Endothelial cell of umbilical vein (primary cell): ENCODE data around the gene CYP39A1. TPM values are rescaled to one million over a fixed set of nuclear protein-coding genes. Genes with fewer than 3 reads are reported as not detected.

Experiments used
- BruUV-seq: library from RNA; stranded (reverse); fragments of 400-500 nt; replicated peaks from 2 replicates; lab custom pipeline; 2021; lab: Mats Ljungman, UMichigan
- CTCF ChIA-PET: fragments of 300-600, 350-600 bp; sonication (Branson Sonifier 250); formaldehyde crosslinking; loops from one replicate; lab custom pipeline; 2021; ENCODE audit warnings: antibody characterized with exemption, inconsistent platforms; lab: Charles Lee
- POLR2A ChIA-PET: fragments of 300-600, 350-600 bp; sonication (Branson Sonifier 250); formaldehyde crosslinking; loops from one replicate; lab custom pipeline; 2021; ENCODE audit warnings: antibody characterized with exemption, inconsistent platforms; lab: Charles Lee
- DNase-seq: peaks from one replicate; pipeline ENCODE4 v3.0.0-alpha.2; 2011; ENCODE audit warnings: low read depth, low spot score
- FAIRE-seq: peaks from 2 replicates; lab custom pipeline; 2011; peaks lifted over from hg19 to GRCh38; lab: Jason Lieb, UNC
- H2AFZ ChIP-seq: 2 replicates; pipeline ENCODE4 v1.6.0; 2012; ENCODE audit warnings: low read depth, low read length, control low read depth, inconsistent platforms
- H3K27ac ChIP-seq: 2 replicates; pipeline ENCODE4 v1.5.1; 2011; ENCODE audit warnings: low read depth, mild to moderate bottlenecking, control low read depth, low read length, moderate library complexity; ENCODE audit not compliant: insufficient read depth
- H3K27me3 ChIP-seq, 2 experiments: 2 replicates each; pipeline versions ENCODE4 v1.6.0 to v1.6.1; 2011; ENCODE audit warnings: low read length in 2 of 2, mixed read lengths in 1 of 2; ENCODE audit not compliant: control insufficient read depth in 2 of 2, insufficient read depth in 2 of 2
- H3K36me3 ChIP-seq, 2 experiments: 2 replicates in 1 of 2; 3 replicates in 1 of 2; pipeline ENCODE4 v1.5.1; 2011; ENCODE audit warnings: low read length in 2 of 2, mild to moderate bottlenecking in 1 of 2, moderate library complexity in 1 of 2; ENCODE audit not compliant: control insufficient read depth in 2 of 2, insufficient read depth in 2 of 2; ENCODE audit errors: extremely low read depth in 1 of 2
- H3K4me1 ChIP-seq: 3 replicates; pipeline ENCODE4 v1.5.1; 2011; ENCODE audit warnings: mild to moderate bottlenecking, low read length; ENCODE audit not compliant: control insufficient read depth, insufficient read depth; ENCODE audit errors: extremely low read depth
- H3K4me2 ChIP-seq: 2 replicates; pipeline ENCODE4 v1.6.1; 2011; ENCODE audit warnings: low read length, control low read depth, mixed read lengths; ENCODE audit not compliant: insufficient read depth
- H3K4me3 ChIP-seq, 3 experiments: fragments of 200-600 bp in 1 of 3; sonication (generic), shearing (Covaris generic) in 1 of 3; replicated peaks in 1 of 3; 2 replicates each; pipeline ENCODE4 v1.5.1; 2011 to 2016; ENCODE audit warnings: control low read depth in 3 of 3, low read length in 3 of 3, mild to moderate bottlenecking in 2 of 3, inconsistent platforms in 1 of 3, low read depth in 1 of 3, moderate library complexity in 1 of 3; ENCODE audit not compliant: insufficient read depth in 1 of 3
- H3K79me2 ChIP-seq: 2 replicates; pipeline ENCODE4 v1.6.0; 2012; ENCODE audit warnings: low read length, inconsistent platforms; ENCODE audit not compliant: control insufficient read depth, insufficient read depth
- H3K9ac ChIP-seq: replicated peaks from 2 replicates; pipeline ENCODE3; 2011; ENCODE audit warnings: low read length, control low read depth; ENCODE audit not compliant: insufficient read depth; ENCODE audit errors: extremely low read depth
- H3K9me1 ChIP-seq: replicated peaks from 3 replicates; pipeline ENCODE4 v1.6.0; 2011; ENCODE audit warnings: mild to moderate bottlenecking, low read length; ENCODE audit not compliant: control insufficient read depth, insufficient read depth; ENCODE audit errors: extremely low read depth
- H3K9me3 ChIP-seq: replicated peaks from 2 replicates; pipeline ENCODE4 v1.5.1; 2012; ENCODE audit warnings: low read length, inconsistent platforms; ENCODE audit not compliant: control insufficient read depth, insufficient read depth
- H4K20me1 ChIP-seq: replicated peaks from 2 replicates; pipeline ENCODE3; 2011; ENCODE audit warnings: mild to moderate bottlenecking, low read length; ENCODE audit not compliant: control insufficient read depth, insufficient read depth; ENCODE audit errors: extremely low read depth
- EZH2 ChIP-seq: IDR thresholded peaks from 2 replicates; pipeline ENCODE4 v1.6.1; 2012; ENCODE audit warnings: borderline replicate concordance, low read depth, mild to moderate bottlenecking, moderate library complexity, low read length, inconsistent platforms; ENCODE audit not compliant: severe bottlenecking
- JUN ChIP-seq: IDR thresholded peaks from 2 replicates; pipeline ENCODE4 v1.6.1; 2011; ENCODE audit warnings: borderline replicate concordance, low read depth; ENCODE audit not compliant: insufficient read length, insufficient read depth
- dilution Hi-C: fragments of 300-500 bp; cut with MboI; formaldehyde crosslinking; loops from one replicate; pipeline ENCODE4 v1.15.0; 2019; ENCODE audit warnings: low sequenced_read_pairs; ENCODE audit not compliant: extremely low pct_ligation_motif_present
- intact Hi-C: fragments of 100-400 bp; cut with micrococcal nuclease; formaldehyde crosslinking; loops from one replicate; pipeline ENCODE4 v1.10.0; 2022
- polyA plus RNA-seq, 4 experiments: library from polyadenylated mRNA; depleted of rRNA in 3 of 4; stranded (reverse) in 3 of 4; unstranded in 1 of 4; fragments of >200 nt; gene quantifications; 2 replicates each; pipeline versions ENCODE4 v1.2.1 to v1.2.3, GENCODE V29; 2011 to 2012; ENCODE audit warnings: missing spikeins in 1 of 4
- total RNA-seq: library from RNA; stranded (reverse); gene quantifications from 2 replicates; pipeline ENCODE4 v1.2.3, GENCODE V29; 2021

CYP39A1 gene
- total and polyA plus RNA-seq, 2 donors (not counting 3 experiments of a cell fraction or from before 2014, with no cell fraction given), result not detected

DNA sequence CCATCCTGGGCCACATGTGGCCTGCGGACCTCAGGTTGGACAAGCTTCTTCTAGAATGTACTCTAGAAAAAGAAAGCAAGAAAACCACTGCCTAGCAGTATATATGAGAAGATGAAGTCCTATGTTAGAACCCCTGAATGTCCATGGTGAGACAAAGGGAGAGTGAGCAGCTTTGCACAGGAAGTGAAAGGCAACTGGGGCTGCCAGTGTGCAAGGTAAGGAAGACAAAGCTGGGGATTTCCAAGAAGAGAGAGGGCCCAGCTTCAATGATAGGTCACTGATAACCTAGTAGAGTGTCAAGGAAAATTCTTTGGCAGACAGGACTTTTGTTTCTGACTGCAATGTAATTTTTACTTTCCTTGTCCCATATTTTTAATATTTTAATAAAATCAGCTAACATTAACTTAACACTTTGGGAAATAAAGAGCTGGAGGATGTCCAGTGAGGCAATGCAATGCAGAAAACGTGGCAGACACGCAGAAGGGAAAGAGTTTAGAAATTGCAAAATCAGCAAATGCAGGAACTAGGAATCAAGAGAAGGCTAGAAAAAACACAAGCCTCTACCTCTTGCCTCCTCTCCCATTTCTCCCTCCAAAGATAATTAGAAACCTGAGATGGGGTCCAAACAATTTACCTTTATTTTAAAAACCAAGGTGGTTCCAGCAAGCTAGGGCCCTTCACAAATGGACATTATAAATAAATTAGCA, 47.4 kb downstream of the CYP39A1 start:
- Histone ChIP-seq H3K36me3 (no peaks in the 10 kb centered on the region), H3K79me2 (no peaks in the 10 kb centered on the region), H4K20me1 (no peaks in the 10 kb centered on the region), H3K4me3 (no peak overlapping the region), H3K9me3 (no peaks in the 10 kb centered on the region), H3K27ac (no peak overlapping the region), H3K9me1 (no peaks in the 10 kb centered on the region), H3K4me1 (no peaks in the 10 kb centered on the region), H2AFZ (no peak overlapping the region), H3K27me3 (no peaks in the 10 kb centered on the region), H3K4me2 (no peak overlapping the region), H3K9ac (no peak overlapping the region)
- BruUV-seq, result no TSS peak
- ChIA-PET POLR2A (no interaction called here), CTCF (no interaction called here)
- FAIRE-seq (no peak), DNase-seq (no peak)
- dilution Hi-C loops (no loop called here), intact Hi-C loops (no loop called here)
- TF ChIP-seq JUN, result no peak

DNA sequence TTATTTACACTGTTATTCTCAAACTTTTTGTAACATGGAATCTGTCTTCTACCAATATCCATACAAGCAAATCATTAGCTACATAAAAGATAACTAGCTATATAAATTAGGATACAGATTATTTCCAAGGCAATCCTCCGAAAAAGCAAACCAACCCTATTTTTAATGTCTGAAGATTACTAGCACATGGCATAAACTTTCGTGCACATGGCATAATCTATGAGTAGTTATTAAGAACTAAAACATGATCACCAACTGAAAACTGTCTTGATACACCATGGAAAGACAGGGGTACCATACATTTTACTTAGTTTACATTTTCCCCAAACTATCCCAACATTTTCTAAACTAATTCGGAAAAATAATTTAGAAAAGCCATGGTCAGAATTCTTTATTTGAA, 54.4 kb downstream of the CYP39A1 start:
- CTCF ChIA-PET, result no interaction called here
- intact Hi-C loops (no loop called here), dilution Hi-C loops (no loop called here)
- Histone ChIP-seq H3K4me1 (no peaks in the 10 kb centered on the region), H4K20me1 (no peaks in the 10 kb centered on the region), H3K79me2 (no peaks in the 10 kb centered on the region), H3K4me2 (no peak overlapping the region), H3K9me1 (no peaks in the 10 kb centered on the region), H3K9me3 (no peaks in the 10 kb centered on the region), H3K36me3 (no peaks in the 10 kb centered on the region), H3K9ac (no peak overlapping the region), H3K4me3 (no peak overlapping the region), H3K27me3 (no peaks in the 10 kb centered on the region), H2AFZ (no peak overlapping the region), H3K27ac (no peak overlapping the region)
- POLR2A ChIA-PET, result no interaction called here
- BruUV-seq, result no TSS peak
- DNase-seq (no peak), FAIRE-seq (no peak)
- TF ChIP-seq JUN, result no peak
- TF ChIP-seq EZH2, result no peak
